Fibroblast of lung (primary cell): ENCODE data around the gene MBD5. TPM values are rescaled to one million over a fixed set of nuclear protein-coding genes. Genes with fewer than 3 reads are reported as not detected.

ENCODE experiments used
- DNase-seq, 2 donors: peaks; one replicate each; pipeline versions ENCODE4 v3.0.0 to v3.0.0-alpha.2; 2010; ENCODE audit warnings: low read depth in 2 of 2
- H2AFZ ChIP-seq: 2 replicates; pipeline ENCODE4 v1.5.1; 2012; ENCODE audit warnings: low read length, control low read depth, inconsistent platforms
- H3K27ac ChIP-seq: 2 replicates; pipeline ENCODE4 v1.5.1; 2011; ENCODE audit warnings: low read length, control low read depth; ENCODE audit not compliant: insufficient read depth
- H3K27me3 ChIP-seq: 2 replicates; pipeline ENCODE4 v1.5.1; 2011; ENCODE audit warnings: mild to moderate bottlenecking, low read length; ENCODE audit not compliant: control insufficient read depth, insufficient read depth
- H3K36me3 ChIP-seq: 2 replicates; pipeline ENCODE4 v1.5.1; 2011; ENCODE audit warnings: low read length; ENCODE audit not compliant: control insufficient read depth, insufficient read depth
- H3K4me1 ChIP-seq: 2 replicates; pipeline ENCODE4 v1.5.1; 2011; ENCODE audit warnings: low read length; ENCODE audit not compliant: control insufficient read depth, insufficient read depth; ENCODE audit errors: extremely low read depth
- H3K4me2 ChIP-seq: 2 replicates; pipeline ENCODE4 v1.5.1; 2011; ENCODE audit warnings: low read length, control low read depth; ENCODE audit not compliant: insufficient read depth; ENCODE audit errors: extremely low read depth
- H3K4me3 ChIP-seq, 4 experiments: fragments of 200-600 bp in 1 of 4; sonication (generic) in 1 of 4; replicated peaks in 1 of 4; 2 replicates each; pipeline ENCODE4 v1.5.1; 2011 to 2016; ENCODE audit warnings: low read length in 4 of 4, low read depth in 3 of 4, mild to moderate bottlenecking in 3 of 4, control low read depth in 2 of 4, inconsistent platforms in 1 of 4, mixed read lengths in 1 of 4; ENCODE audit not compliant: insufficient read depth in 1 of 4; ENCODE audit errors: control extremely low read depth in 1 of 4
- H3K79me2 ChIP-seq: 2 replicates; pipeline ENCODE4 v1.5.1; 2012; ENCODE audit warnings: mild to moderate bottlenecking, low read length, inconsistent platforms; ENCODE audit not compliant: control insufficient read depth, insufficient read depth
- H3K9ac ChIP-seq: 2 replicates; pipeline ENCODE4 v1.5.1; 2011; ENCODE audit warnings: mild to moderate bottlenecking, low read length, control low read depth; ENCODE audit not compliant: insufficient read depth
- H3K9me3 ChIP-seq: 2 replicates; pipeline ENCODE4 v1.5.1; 2012; ENCODE audit warnings: low read depth, low read length; ENCODE audit not compliant: control insufficient read depth, insufficient read depth
- H4K20me1 ChIP-seq: 2 replicates; pipeline ENCODE4 v1.5.1; 2011; ENCODE audit warnings: low read length; ENCODE audit not compliant: control insufficient read depth, insufficient read depth; ENCODE audit errors: extremely low read depth
- CTCF ChIP-seq, 2 donors: IDR thresholded peaks in 1 of 2; conservative IDR thresholded peaks in 1 of 2; 1 replicate in 1 of 2; 2 replicates in 1 of 2; pipeline ENCODE4 v1.5.1; 2011 to 2012; ENCODE audit warnings: low read length in 2 of 2, control low read depth in 1 of 2, inconsistent platforms in 1 of 2, low read depth in 1 of 2, mild to moderate bottlenecking in 1 of 2
- EZH2 ChIP-seq: IDR thresholded peaks from 2 replicates; pipeline ENCODE4 v1.5.1; 2012; ENCODE audit warnings: low read length, control low read depth, mild to moderate bottlenecking; ENCODE audit errors: missing control alignments
- polyA plus RNA-seq, 2 donors: library from polyadenylated mRNA; depleted of rRNA in 1 of 2; stranded (reverse) in 1 of 2; unstranded in 1 of 2; fragments of >200 nt; gene quantifications; 2 replicates each; pipeline ENCODE4 v1.2.1, GENCODE V29; 2011 to 2012; ENCODE audit warnings: missing spikeins in 1 of 2
- total RNA-seq: library from RNA; depleted of rRNA; stranded (reverse); fragments of >200 nt; gene quantifications from 2 replicates; pipeline ENCODE4 v1.2.1, GENCODE V29; 2014

Gene MBD5
- total and polyA plus RNA-seq, 2 donors (not counting 1 experiment from before 2014, with no cell fraction given), result 26.1 to 32.4 TPM

DNA sequence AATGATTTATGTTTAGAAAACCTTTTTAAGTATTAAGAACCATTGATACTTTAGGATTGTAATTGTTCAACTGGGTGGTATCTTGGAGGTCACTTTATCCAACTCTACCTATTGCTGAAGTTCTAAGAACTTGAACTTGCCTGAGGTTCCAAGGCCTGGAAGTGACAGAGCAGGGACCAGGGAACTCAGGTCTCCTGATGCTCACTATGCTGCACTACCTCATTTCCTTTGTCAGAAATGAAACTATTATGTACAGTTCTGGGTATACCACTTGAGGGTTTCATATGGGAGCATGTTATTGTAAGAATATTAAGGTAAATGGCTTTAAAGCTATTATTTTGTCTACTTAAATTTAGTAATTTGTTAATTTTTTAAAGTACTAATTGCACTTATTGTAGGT lies 3.0 kb downstream of the MBD5 start:
- H3K4me3 ChIP-seq, result peak overlapping the region in 3 of 4 experiments; percentile 69 to 91 (median 88)
- DNase-seq, result no peak

DNA sequence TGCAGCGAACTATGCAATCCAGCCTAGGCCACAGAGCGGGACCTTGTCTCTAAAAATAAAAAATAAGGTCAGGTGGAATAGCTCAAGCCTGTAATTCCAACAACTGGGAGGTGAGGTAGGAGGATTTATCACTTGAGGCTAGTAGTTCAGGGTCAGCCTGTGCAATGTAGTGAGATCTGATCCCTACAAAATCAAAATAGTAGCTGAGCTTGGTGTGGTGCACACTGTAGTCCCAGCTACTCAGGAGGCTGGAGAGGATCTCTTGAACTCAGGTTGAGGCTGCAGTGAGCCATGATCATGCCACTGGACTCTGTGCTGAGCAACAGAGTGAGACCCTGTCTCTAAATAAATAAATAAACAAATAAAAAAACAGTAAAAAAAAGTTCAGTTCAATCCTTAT lies 5.7 kb downstream of the MBD5 start:
- H4K20me1 ChIP-seq, result peaks cover 2% of the 10 kb centered on the region
- no peak overlapping the region for H2AFZ ChIP-seq

More for the DNA sequence above, 3.0 kb downstream of the MBD5 start:
- Histone ChIP-seq H4K20me1 (peaks cover 2% of the 10 kb centered on the region), H3K9ac (no peak overlapping the region), H3K4me2 (peak overlapping the region; percentile 82), H3K4me1 (peaks cover 2% of the 10 kb centered on the region), H2AFZ (no peak overlapping the region), H3K36me3 (no peaks in the 10 kb centered on the region), H3K27me3 (no peaks in the 10 kb centered on the region), H3K79me2 (peaks cover 64% of the 10 kb centered on the region), H3K27ac (no peak overlapping the region), H3K9me3 (no peaks in the 10 kb centered on the region)
- TF ChIP-seq CTCF (conservative IDR thresholded peaks at IDR 0.05 in 1 of 2, IDR thresholded peaks at IDR 0.05 in 1 of 2; ENCODE audit: low read depth in 1 of 2, low read length in 2 of 2) (no peak), EZH2 (no peak)

DNA sequence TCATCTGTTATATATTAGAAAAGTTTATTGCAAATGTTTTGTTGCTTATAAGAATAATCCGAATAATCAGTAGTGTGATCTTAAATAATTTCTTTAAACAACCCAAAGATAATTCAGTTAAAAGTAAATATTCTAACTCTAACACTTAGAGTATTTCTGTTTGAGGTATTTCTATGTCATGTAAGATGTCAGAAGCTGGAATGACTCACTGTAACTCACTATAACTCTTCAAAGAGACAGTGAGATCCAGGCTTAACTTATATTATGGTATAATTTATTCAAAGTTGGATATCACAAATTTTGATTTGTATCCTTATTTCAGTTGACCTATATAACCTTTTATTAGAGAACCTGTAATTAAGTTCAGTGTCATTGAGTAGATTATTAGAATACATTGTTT lies 6.9 kb downstream of the MBD5 start:
- no peaks in the 10 kb centered on the region for H3K36me3 ChIP-seq
- no peak overlapping the region for H3K4me3 ChIP-seq
- H3K4me2 ChIP-seq, result no peak overlapping the region
- H3K4me1 ChIP-seq, result peaks cover 2% of the 10 kb centered on the region
- peaks cover 35% of the 10 kb centered on the region for H3K79me2 ChIP-seq
- no peak overlapping the region for H3K27ac ChIP-seq
- H3K9ac ChIP-seq, result no peak overlapping the region
- H3K9me3 ChIP-seq, result no peaks in the 10 kb centered on the region
- peaks cover 2% of the 10 kb centered on the region for H4K20me1 ChIP-seq
- DNase-seq, result peak; percentile 12 to 16
- TF ChIP-seq EZH2 (no peak), CTCF (conservative IDR thresholded peaks at IDR 0.05 in 1 of 2, IDR thresholded peaks at IDR 0.05 in 1 of 2; ENCODE audit: low read depth in 1 of 2, low read length in 2 of 2) (no peak)
- no peaks in the 10 kb centered on the region for H3K27me3 ChIP-seq
- no peak overlapping the region for H2AFZ ChIP-seq

More for the DNA sequence above, 5.7 kb downstream of the MBD5 start:
- H3K4me3 ChIP-seq, result no peak overlapping the region
- H3K9ac ChIP-seq, result no peak overlapping the region
- peaks cover 47% of the 10 kb centered on the region for H3K79me2 ChIP-seq
- H3K36me3 ChIP-seq, result no peaks in the 10 kb centered on the region
- H3K4me2 ChIP-seq, result no peak overlapping the region
- H3K4me1 ChIP-seq, result peaks cover 2% of the 10 kb centered on the region
- DNase-seq, result no peak
- H3K27me3 ChIP-seq, result no peaks in the 10 kb centered on the region
- TF ChIP-seq EZH2, result no peak
- H3K9me3 ChIP-seq, result no peaks in the 10 kb centered on the region
- H3K27ac ChIP-seq, result no peak overlapping the region
